NCI-H69 (cell line): ENCODE data around the gene RFWD3.
A peak's percentile ranks its signal among the peaks of the same experiment; 100 is the strongest.

Source experiments
- DNase-seq: peaks from one replicate; lab custom pipeline; 2025; lab: John Stamatoyannopoulos, UW

Gene RFWD3

GRCh38 chr16:74666010-74666421 lies 661 bp downstream of the RFWD3 start:
- DNase-seq = no peak

DNA sequence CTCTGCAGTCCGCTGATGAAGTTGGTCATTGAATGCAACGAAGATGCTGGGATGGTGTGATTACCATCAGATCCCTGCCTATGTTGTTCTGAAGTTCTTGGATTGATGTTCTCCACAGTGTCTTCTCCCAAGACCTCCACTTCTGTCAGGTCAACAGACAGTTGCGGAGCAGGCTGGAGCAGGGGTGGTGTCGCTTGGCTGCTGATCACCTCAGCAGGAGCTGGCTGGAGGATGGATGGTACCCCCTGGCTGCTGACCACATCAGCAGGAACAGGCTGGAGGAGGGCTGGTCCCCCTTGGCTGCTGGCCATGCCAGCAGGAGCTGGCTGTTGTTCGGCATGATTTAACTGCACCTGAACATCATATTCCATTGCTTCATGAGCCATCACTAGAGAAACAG lies 5.6 kb downstream of the RFWD3 start:
- no peak for DNase-seq

GRCh38 chr16:74660383-74660782 lies 6.3 kb downstream of the RFWD3 start:
- no peak for DNase-seq

DNA sequence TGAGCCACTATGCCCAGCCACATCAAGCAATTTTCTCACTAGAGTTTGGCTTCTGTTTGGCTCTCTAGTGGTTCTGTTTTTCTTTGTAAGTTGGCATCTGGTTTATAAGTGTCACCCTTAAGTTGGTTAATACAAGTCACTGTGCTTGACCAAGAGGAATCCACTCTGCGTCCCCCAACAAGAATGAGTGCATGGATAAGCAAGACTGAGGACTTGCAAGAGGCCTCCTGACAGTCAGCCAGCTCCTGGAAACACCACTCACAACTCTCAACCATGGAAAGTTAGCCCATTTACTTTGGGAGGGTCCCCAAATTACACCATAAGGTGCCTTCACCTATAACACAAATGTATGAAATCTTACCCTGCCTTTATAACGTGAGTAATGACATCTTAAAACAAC lies 7.6 kb downstream of the RFWD3 start:
- DNase-seq = no peak

- no peak for DNase-seq
Measured at GRCh38 chr16:74657870-74658642, 8.6 kb downstream of the RFWD3 start.

- DNase-seq = no peak
Measured at GRCh38 chr16:74654536-74655050, 12.1 kb downstream of the RFWD3 start.

DNA sequence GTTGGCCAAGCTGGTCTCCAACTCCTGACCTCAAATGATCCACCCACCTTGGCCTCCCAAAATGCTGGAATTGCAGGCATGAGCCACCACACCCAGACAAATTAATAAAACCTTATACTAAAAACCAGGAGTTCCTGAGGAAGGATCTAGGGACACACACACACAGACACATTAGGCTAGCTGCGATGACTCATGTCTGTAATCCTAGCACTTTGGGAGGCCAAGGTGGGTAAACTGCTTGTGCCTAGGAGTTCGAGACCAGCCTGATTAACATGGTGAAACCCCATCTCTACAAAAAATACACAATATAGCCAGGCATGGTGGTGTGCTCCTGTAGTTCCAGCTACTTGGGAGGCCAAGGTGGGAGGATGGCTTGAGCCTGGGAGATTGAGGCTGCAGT lies 13.8 kb downstream of the RFWD3 start:
- DNase-seq = peak; percentile 2

GRCh38 chr16:74652249-74652648 lies 14.4 kb downstream of the RFWD3 start:
- DNase-seq = no peak

DNA sequence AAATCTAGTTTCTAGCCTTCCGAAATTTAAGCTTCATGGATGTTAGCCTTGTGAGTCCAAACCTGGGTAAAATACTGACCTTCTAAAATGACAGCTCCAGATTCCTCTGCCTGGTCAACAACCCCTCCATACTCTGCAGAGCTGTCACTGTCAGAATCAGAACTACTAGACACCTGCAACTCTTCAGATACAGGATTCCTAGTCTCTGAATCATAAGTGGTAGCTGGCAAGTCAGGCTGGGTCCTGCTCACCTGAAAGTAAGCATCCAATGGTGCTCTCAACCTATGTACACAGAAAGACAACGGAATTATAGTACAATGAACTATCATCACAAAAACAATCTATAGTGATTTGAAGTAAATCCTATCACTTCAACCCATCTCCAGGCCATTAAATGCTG lies 14.8 kb downstream of the RFWD3 start:
- DNase-seq = no peak

DNA sequence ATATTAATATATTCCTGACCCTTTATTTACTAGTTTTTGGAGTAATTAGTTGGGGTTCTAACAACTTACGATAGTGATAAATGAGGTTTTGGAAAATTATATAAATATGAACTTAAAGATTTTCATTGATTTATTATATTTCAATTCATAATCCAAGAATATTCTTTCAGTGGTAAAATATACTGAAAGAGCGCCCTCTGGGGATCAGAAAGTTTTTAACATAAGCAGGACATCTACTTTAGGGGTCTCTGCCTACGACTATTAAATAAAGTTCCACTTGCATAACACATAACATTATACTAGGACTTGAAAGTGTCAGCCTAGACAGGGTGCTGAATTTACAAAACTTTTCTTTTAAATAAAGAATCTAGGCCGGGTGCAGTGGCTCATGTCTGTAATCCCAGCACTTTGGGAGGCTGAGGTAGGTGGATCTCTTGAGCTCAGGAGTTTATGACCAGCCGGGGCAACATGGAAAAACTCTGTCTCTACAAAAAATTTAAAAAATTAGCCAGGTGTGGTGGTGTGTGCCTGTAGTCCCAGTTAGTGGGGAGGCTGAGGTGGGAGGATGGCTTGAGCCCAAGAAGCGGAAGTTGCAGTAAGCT lies 15.6 kb downstream of the RFWD3 start:
- peak; percentile 1 for DNase-seq

DNA sequence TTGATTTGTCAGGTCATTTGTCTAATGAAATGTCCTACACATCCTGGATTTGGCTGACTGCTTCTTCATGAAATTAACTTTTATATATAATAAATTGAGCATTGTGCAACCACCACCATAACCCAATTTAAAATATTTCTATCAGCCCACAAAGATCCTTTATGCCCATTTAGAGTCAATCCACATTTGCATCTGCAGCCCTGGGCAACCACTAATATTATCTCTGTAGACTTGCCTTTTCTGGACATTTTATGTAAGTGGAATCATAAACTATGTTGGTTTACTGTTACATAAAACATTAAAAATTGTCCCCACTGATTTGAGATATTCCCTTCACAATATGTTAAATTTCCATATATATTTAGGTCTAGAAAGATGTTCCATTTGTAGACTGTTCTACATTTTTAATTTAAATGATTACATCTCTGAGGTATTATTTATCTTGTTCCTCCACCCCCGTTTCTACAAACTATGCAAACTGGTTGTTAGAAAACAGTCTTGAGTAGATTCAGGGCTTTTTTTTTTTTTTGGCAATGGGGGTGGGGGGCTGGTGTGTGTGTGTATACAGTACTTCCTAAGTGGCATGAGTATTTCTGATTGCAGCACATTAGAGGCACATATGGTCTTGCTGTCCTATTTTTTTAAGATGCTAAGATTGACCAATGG lies 16.7 kb downstream of the RFWD3 start:
- no peak for DNase-seq

DNA sequence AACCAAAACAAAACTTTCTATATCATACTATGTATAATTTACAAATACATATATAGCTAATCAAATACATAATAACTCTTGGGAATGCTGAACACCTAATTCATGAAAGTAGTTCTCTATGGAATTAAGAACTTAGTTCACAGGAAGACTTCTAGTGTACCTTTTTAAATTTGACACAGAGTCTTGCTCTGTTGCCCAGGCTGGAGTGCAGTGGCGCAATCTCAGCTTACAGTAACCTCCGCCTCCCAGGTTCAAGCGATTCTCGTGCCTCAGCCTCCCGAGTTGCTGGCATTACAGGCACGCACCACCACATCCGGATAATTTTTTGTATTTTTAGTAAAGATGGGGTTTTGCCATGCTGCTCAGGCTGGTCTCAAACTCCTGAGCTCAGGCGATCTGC lies 24.7 kb downstream of the RFWD3 start:
- no peak for DNase-seq

DNA sequence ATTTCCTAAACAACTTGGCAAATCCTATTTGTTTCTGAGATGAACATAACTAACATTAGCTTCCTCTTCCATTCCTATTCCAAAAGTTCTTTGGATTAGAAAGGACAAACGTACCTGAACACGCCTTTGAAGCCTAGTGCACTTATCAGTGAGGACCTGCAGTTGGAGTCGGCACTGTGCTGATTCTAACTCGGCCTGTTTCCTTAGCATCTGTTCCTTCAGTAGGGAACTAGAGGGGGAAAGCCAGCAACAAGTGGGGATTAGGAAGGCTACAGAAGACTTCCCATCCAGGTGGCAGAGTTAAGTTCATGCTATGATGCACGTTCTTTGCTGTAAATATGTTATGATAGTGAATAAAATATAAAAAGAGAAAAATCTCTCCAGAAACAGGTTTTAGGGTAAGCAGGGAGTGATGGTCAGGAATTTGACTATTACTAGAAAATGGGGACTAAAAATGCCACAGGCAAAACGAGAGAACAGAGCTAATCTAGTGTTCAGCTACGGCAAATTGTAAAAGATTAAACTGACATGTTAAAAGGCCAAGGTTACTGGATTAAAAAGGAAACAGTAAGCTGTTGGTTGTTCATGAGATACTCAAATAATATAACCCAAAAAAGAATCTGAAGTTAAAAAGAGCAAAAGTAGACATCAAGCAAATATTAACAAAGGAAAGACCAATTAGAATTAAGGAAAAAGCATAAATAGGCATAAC lies 28.8 kb downstream of the RFWD3 start:
- no peak for DNase-seq

GRCh38 chr16:74635303-74635702 lies 31.4 kb downstream of the RFWD3 start:
- DNase-seq = no peak

GRCh38 chr16:74633686-74634085 lies 33.0 kb downstream of the RFWD3 start:
- DNase-seq = no peak

- DNase-seq = no peak
Measured at GRCh38 chr16:74627506-74628220, 39.0 kb downstream of the RFWD3 start.

GRCh38 chr16:74626741-74627416 lies 39.8 kb downstream of the RFWD3 start:
- DNase-seq = no peak

DNA sequence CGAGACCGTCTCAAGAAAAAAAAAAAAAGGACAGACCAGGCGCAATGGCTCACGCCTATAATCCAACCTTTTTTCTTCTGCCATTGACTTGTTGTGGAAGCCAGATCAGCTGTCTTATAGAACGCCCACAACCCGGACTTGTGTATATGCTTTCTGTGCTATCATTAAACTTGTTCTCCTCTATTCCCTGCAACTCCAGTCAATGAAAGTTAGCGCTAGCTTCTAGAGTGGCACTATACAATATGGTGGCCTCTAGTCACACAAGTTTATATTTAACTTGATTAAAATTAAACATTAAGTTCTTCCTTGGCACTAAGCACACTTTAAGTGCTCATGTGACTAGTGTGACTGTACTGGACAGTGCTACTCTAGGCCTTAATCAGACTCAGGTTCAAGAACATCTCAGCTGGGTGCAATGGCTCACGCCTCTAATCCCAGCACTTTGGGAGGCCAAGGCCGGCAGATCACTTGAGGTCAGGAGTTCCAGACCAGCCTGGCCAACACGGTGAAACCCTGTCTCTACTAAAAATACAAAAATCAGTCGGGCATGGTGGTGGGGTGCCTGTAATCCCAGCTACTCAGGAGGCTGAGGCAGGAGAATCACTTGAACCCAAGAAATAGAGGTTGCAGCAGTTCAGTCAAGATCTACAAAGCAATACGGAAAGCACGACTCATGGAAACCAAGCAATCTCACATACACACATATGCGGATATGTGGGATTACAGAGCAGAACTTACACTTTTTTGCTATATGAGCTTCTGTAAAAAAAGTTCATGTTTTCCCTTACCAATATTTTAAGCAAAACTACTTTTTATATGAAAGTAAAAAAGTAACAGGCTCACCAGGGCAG lies 41.0 kb downstream of the RFWD3 start:
- DNase-seq = no peak

DNA sequence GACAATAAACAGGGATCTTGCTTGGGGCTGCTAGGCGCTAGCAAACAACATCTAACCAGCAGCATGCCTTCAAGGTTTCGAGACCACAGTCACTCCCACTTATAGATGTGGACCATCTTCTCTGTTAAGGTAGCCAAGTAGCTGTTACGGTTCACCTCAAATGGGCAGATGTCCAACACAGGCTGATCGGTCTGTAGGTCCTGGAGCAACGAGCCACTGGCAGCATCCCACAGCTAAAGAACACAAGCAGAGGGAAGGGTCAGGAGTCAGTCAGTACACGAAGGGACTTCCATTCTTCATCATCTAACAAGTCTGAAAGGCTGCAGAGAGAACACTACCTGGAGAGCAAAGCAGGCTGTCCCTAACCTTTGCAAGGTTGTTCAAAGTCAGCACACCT lies 42.8 kb downstream of the RFWD3 start:
- no peak for DNase-seq

- peak; percentile 22 for DNase-seq
Measured at GRCh38 chr16:74623214-74623838, 43.4 kb downstream of the RFWD3 start.
